Esophagus muscularis mucosa (tissue), 4 donors: ENCODE results near the gene CCSAP. TPM values are rescaled to one million over a fixed set of nuclear protein-coding genes. Genes with fewer than 3 reads are reported as not detected.
"Not testable (repeated sequence)": the region's sequence is repeated elsewhere in the genome, so short reads cannot be mapped to it uniquely, and the experiment has no call there.

Experiments
- DNase-seq: peaks from one replicate; pipeline ENCODE4 v3.0.0-alpha.2; 2017; ENCODE audit errors: extremely low spot score
- H3K27ac ChIP-seq, 4 donors: fragments of 200-600 bp; sonication (generic); replicated peaks in 1 of 4; 1 replicate in 3 of 4; 2 replicates in 1 of 4; pipeline ENCODE4 v1.5.1; 2016 to 2019; ENCODE audit warnings: mild to moderate bottlenecking in 1 of 4
- H3K27me3 ChIP-seq, 4 donors: fragments of 200-600 bp; sonication (generic); one replicate each; pipeline versions ENCODE4 v1.5.1 to v1.6.0; 2016 to 2019
- H3K36me3 ChIP-seq, 4 donors: fragments of 200-600 bp; sonication (generic); one replicate each; pipeline ENCODE4 v1.5.1; 2016 to 2019
- H3K4me1 ChIP-seq, 4 donors: fragments of 200-600 bp; sonication (generic); one replicate each; pipeline ENCODE4 v1.5.1; 2016 to 2019
- H3K4me3 ChIP-seq, 4 donors: fragments of 200-600 bp; sonication (generic); 1 replicate in 2 of 4; 2 replicates in 2 of 4; pipeline ENCODE4 v1.5.1; 2016 to 2019; ENCODE audit warnings: mild to moderate bottlenecking in 4 of 4, moderate library complexity in 1 of 4
- H3K9me3 ChIP-seq, 4 donors: fragments of 200-600 bp; sonication (generic); 1 replicate in 3 of 4; 2 replicates in 1 of 4; pipeline ENCODE4 v1.5.1; 2016 to 2019
- CTCF ChIP-seq, 3 experiments: fragments of 200-600 bp in 2 of 3; fragments of 450-650 bp in 1 of 3; sonication (generic) in 2 of 3; IDR thresholded peaks; one replicate each; pipeline ENCODE4 v1.5.1; 2017 to 2019; ENCODE audit warnings: antibody characterized with exemption in 3 of 3, mild to moderate bottlenecking in 2 of 3, moderate library complexity in 1 of 3
- EP300 ChIP-seq: sonication (generic); formaldehyde crosslinking; IDR thresholded peaks from one replicate; pipeline ENCODE4 v1.6.1; 2017; ENCODE audit warnings: antibody characterized with exemption
- POLR2A ChIP-seq: fragments of 450-650 bp; IDR thresholded peaks from one replicate; pipeline ENCODE4 v1.6.1; 2017; ENCODE audit warnings: antibody characterized with exemption, moderate library complexity, mild to moderate bottlenecking, low read depth
- POLR2AphosphoS5 ChIP-seq, 2 donors: sonication (generic); formaldehyde crosslinking; IDR thresholded peaks; one replicate each; pipeline ENCODE4 v1.6.1; 2017; ENCODE audit warnings: antibody characterized with exemption in 2 of 2
- WGBS: methylation state at CpG from one replicate; pipeline ENCODE4 v1.1.5; 2018; 5-methylcytosine and 5-hydroxymethylcytosine counted together
- intact Hi-C: fragments of 100-400 bp; cut with DNase I; formaldehyde crosslinking; loops from one replicate; pipeline ENCODE4 v1.15.1; 2023
- total RNA-seq, 4 donors: library from RNA; depleted of rRNA; stranded (reverse); fragments of >200 nt; gene quantifications; one replicate each; pipeline versions ENCODE4 v1.1.0 to v1.2.1, GENCODE V29; 2016

Gene CCSAP
- total RNA-seq, 4 donors from 2014 or later: 4.1 to 5.1 (median 4.7) TPM

GRCh38 chr1:229295745-229296144, 47.1 kb downstream of the CCSAP start:
- 91% methylated on average over 8 of the region's 11 CpGs for WGBS
- H3K4me1 ChIP-seq: peaks cover 14 to 27% (median 15%) of the 10 kb centered on the region in 4 donors
- H3K27ac ChIP-seq: peak overlapping the region in 2 of 4 donors; percentile 12 to 41
- DNase-seq: no peak
- no peak overlapping the region for H3K4me3 ChIP-seq
- no peak for TF ChIP-seq CTCF (IDR thresholded peaks at IDR 0.05)
- no peak for TF ChIP-seq POLR2A
- TF ChIP-seq POLR2AphosphoS5 (IDR thresholded peaks at IDR 0.05): no peak
- no peak for TF ChIP-seq EP300
- no peaks in the 10 kb centered on the region for H3K27me3 ChIP-seq
- H3K9me3 ChIP-seq: no peaks in the 10 kb centered on the region
- intact Hi-C loops: no loop called here
- peaks cover 19 to 71% (median 37%) of the 10 kb centered on the region in 4 donors for H3K36me3 ChIP-seq

GRCh38 chr1:229293528-229294204, 49.2 kb downstream of the CCSAP start:
- peaks cover 13 to 20% (median 15%) of the 10 kb centered on the region in 4 donors for H3K4me1 ChIP-seq
- H3K9me3 ChIP-seq: no peaks in the 10 kb centered on the region
- peaks cover 5 to 68% (median 31%) of the 10 kb centered on the region in 4 donors for H3K36me3 ChIP-seq
- 88% methylated on average over 10 of the region's 10 CpGs for WGBS
- H3K27me3 ChIP-seq: no peaks in the 10 kb centered on the region
- H3K4me3 ChIP-seq: no peak overlapping the region
- intact Hi-C loops: no loop called here
- no peak overlapping the region for H3K27ac ChIP-seq
- TF ChIP-seq POLR2AphosphoS5 (IDR thresholded peaks at IDR 0.05): no peak
- no peak for TF ChIP-seq POLR2A
- no peak for TF ChIP-seq EP300
- no peak for TF ChIP-seq CTCF (IDR thresholded peaks at IDR 0.05)
- no peak for DNase-seq

- H3K27me3 ChIP-seq, H3K27ac ChIP-seq, intact Hi-C loops, H3K9me3 ChIP-seq, H3K4me3 ChIP-seq, DNase-seq: not testable (repeated sequence)
- peaks cover 5 to 52% (median 24%) of the 10 kb centered on the region in 4 donors for H3K36me3 ChIP-seq
- peaks cover 13 to 26% (median 19%) of the 10 kb centered on the region in 4 donors for H3K4me1 ChIP-seq
- WGBS: 91% methylated on average over 4 of the region's 4 CpGs
These were observed 51.2 kb downstream of the CCSAP start for GRCh38 chr1:229291686-229292085.

GRCh38 chr1:229288516-229288915, 54.3 kb downstream of the CCSAP start:
- Histone ChIP-seq H3K4me3 (no peak overlapping the region), H3K4me1 (peaks cover 10 to 37% (median 36%) of the 10 kb centered on the region in 4 donors), H3K9me3 (no peaks in the 10 kb centered on the region), H3K27ac (no peak overlapping the region), H3K27me3 (no peaks in the 10 kb centered on the region), H3K36me3 (peaks cover 0 to 35% (median 21%) of the 10 kb centered on the region in 4 donors)
- DNase-seq: no peak
- TF ChIP-seq EP300: no peak
- TF ChIP-seq CTCF (IDR thresholded peaks at IDR 0.05): no peak
- TF ChIP-seq POLR2A: no peak
- TF ChIP-seq POLR2AphosphoS5 (IDR thresholded peaks at IDR 0.05): no peak
- intact Hi-C loops: no loop called here
- 97% methylated on average over 1 of the region's 1 CpG for WGBS

- TF ChIP-seq CTCF (IDR thresholded peaks at IDR 0.05) (no peak), POLR2AphosphoS5 (IDR thresholded peaks at IDR 0.05) (no peak), EP300 (no peak), POLR2A (no peak)
- no peaks in the 10 kb centered on the region for H3K27me3 ChIP-seq
- H3K4me3 ChIP-seq: no peak overlapping the region
- WGBS: 74% methylated on average over 1 of the region's 1 CpG
- H3K4me1 ChIP-seq: peaks cover 10 to 45% (median 42%) of the 10 kb centered on the region in 4 donors
- no peak overlapping the region for H3K27ac ChIP-seq
- peak; percentile 8 for DNase-seq
- intact Hi-C loops: no loop called here
- H3K9me3 ChIP-seq: no peaks in the 10 kb centered on the region
- H3K36me3 ChIP-seq: peaks cover 0 to 27% (median 18%) of the 10 kb centered on the region in 4 donors
These were observed 55.6 kb downstream of the CCSAP start for GRCh38 chr1:229287267-229287666.
